Esophagus muscularis mucosa (tissue), 4 donors: Measurements from ENCODE around the gene COL27A1.

ENCODE experiments used
- CTCF ChIP-seq, 3 experiments: fragments of 200-600 bp in 2 of 3; fragments of 450-650 bp in 1 of 3; sonication (generic) in 2 of 3; IDR thresholded peaks; one replicate each; pipeline ENCODE4 v1.5.1; 2017 to 2019; ENCODE audit warnings: antibody characterized with exemption in 3 of 3, mild to moderate bottlenecking in 2 of 3, moderate library complexity in 1 of 3
- EP300 ChIP-seq: sonication (generic); formaldehyde crosslinking; IDR thresholded peaks from one replicate; pipeline ENCODE4 v1.6.1; 2017; ENCODE audit warnings: antibody characterized with exemption
- POLR2A ChIP-seq: fragments of 450-650 bp; IDR thresholded peaks from one replicate; pipeline ENCODE4 v1.6.1; 2017; ENCODE audit warnings: antibody characterized with exemption, moderate library complexity, mild to moderate bottlenecking, low read depth
- POLR2AphosphoS5 ChIP-seq, 2 donors: sonication (generic); formaldehyde crosslinking; IDR thresholded peaks; one replicate each; pipeline ENCODE4 v1.6.1; 2017; ENCODE audit warnings: antibody characterized with exemption in 2 of 2

DNA sequence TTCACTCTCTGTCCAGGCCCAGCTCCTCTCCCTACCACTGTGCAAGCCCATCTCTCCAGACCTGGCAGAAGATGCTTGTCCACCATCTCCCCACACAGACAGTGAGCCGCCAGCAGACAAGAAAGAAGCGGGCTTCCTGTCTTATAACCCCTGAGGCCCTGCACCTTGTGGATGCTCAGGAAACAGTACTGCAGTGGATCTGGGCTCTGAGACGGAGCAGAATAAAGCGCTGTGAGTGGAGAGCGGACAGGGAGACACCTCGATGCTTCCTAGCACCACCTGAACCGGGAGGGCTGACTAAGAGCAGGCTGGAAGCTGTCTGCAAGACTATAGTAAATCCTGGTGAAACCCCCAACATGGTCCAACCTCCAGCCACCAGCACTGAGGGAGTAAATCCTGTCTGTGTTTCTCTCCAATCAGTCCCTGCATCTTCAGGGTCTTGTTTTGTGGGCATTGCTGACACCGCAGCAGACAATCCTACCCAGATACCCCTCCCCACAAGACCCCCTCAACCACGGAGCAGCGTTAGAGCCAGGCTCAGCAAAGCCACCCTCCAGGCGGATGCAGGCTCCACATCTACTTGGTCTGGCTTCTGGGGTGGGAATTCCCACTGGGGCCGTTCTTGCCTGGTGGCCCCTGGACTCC lies 193.0 kb downstream of the COL27A1 start:
- TF ChIP-seq CTCF (IDR thresholded peaks at IDR 0.05), result no peak
- no peak for TF ChIP-seq POLR2A
- TF ChIP-seq EP300, result no peak
- TF ChIP-seq POLR2AphosphoS5 (IDR thresholded peaks at IDR 0.05), result no peak
